Mesothelial cell of epicardium (in vitro differentiated cells): ENCODE results near the gene CCDC88B. TPM values are rescaled to one million over a fixed set of nuclear protein-coding genes. Genes with fewer than 3 reads are reported as not detected.
A peak's percentile ranks its signal among the peaks of the same experiment; 100 is the strongest.

Experiments
- DNase-seq, 2 experiments: peaks; one replicate each; pipeline ENCODE4 v3.0.0; 2021; ENCODE audit warnings: low spot score in 2 of 2; ENCODE audit not compliant: unreplicated experiment in 2 of 2
- H3K27ac Mint-ChIP-seq: 2 replicates; pipeline ENCODE4 v1.8.0; 2021; ENCODE audit warnings: mixed read lengths
- H3K27me3 Mint-ChIP-seq: 2 replicates; pipeline ENCODE4 v1.8.0; 2021; ENCODE audit warnings: low read depth, mixed read lengths
- H3K36me3 Mint-ChIP-seq: 2 replicates; pipeline ENCODE4 v1.8.0; 2021; ENCODE audit warnings: mixed read lengths
- H3K4me1 Mint-ChIP-seq: 2 replicates; pipeline ENCODE4 v1.8.0; 2021; ENCODE audit warnings: mixed read lengths
- H3K4me3 Mint-ChIP-seq: 2 replicates; pipeline ENCODE4 v1.8.0; 2021; ENCODE audit warnings: mild to moderate bottlenecking, moderate library complexity, mixed read lengths
- H3K9me3 Mint-ChIP-seq: 2 replicates; pipeline ENCODE4 v1.8.0; 2021; ENCODE audit warnings: mixed read lengths
- microRNA-seq: library from miRNA; unstranded; fragments of <30 nt; microRNA quantifications from one replicate; pipeline ENCODE4 v1.2.0, GENCODE V29; 2021; ENCODE audit warnings: inconsistent platforms, mixed read lengths
- total RNA-seq: library from RNA; stranded (reverse); gene quantifications from 3 replicates; pipeline ENCODE4 v1.2.1, GENCODE V29; 2021
- TF ChIP-seq, protein P1 (sequence below): fragments of 200-600 bp; sonication (generic); IDR thresholded peaks from one replicate; pipeline ENCODE4 v1.5.0; 2021; ENCODE audit warnings: antibody characterized with exemption; ENCODE audit not compliant: unreplicated experiment

Gene CCDC88B
- total RNA-seq, 1 donor from 2014 or later, result 11.5 TPM

GRCh38 chr11:64400102-64400501, 60.1 kb downstream of the CCDC88B start:
- DNase-seq, result no peak
- H3K4me3 Mint-ChIP-seq, result no peak overlapping the region
- peaks cover 4% of the 10 kb centered on the region for H3K36me3 Mint-ChIP-seq
- peaks cover 13% of the 10 kb centered on the region for H3K4me1 Mint-ChIP-seq
- peaks cover 15% of the 10 kb centered on the region for H3K9me3 Mint-ChIP-seq
- TF ChIP-seq, protein P1, sequence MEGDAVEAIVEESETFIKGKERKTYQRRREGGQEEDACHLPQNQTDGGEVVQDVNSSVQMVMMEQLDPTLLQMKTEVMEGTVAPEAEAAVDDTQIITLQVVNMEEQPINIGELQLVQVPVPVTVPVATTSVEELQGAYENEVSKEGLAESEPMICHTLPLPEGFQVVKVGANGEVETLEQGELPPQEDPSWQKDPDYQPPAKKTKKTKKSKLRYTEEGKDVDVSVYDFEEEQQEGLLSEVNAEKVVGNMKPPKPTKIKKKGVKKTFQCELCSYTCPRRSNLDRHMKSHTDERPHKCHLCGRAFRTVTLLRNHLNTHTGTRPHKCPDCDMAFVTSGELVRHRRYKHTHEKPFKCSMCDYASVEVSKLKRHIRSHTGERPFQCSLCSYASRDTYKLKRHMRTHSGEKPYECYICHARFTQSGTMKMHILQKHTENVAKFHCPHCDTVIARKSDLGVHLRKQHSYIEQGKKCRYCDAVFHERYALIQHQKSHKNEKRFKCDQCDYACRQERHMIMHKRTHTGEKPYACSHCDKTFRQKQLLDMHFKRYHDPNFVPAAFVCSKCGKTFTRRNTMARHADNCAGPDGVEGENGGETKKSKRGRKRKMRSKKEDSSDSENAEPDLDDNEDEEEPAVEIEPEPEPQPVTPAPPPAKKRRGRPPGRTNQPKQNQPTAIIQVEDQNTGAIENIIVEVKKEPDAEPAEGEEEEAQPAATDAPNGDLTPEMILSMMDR, result no peak
- H3K27ac Mint-ChIP-seq, result no peak overlapping the region
- H3K27me3 Mint-ChIP-seq, result no peaks in the 10 kb centered on the region

DNA sequence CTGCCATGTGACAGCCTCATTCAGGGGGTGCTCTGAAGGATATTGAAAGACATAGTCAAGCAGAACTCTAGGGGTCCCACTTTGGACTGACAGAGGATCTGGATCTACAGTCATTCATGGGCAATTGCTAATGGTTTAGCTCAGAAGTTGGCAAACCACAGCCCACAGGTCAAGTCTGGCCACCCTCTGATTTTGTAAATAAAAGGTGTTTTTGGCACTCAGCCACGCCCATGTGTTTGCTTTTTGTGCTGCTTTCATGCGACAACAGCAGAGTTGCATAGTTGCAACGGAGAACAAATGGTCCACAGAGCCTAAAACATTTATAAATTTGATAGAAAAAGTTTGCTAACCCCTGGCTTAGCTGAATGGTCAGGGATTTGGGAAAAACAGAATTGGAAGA, 60.7 kb downstream of the CCDC88B start:
- H3K27ac Mint-ChIP-seq, result no peak overlapping the region
- H3K4me1 Mint-ChIP-seq, result peaks cover 10% of the 10 kb centered on the region
- peaks cover 4% of the 10 kb centered on the region for H3K36me3 Mint-ChIP-seq
- TF ChIP-seq, protein P1, result no peak
- H3K9me3 Mint-ChIP-seq, result peaks cover 15% of the 10 kb centered on the region
- no peaks in the 10 kb centered on the region for H3K27me3 Mint-ChIP-seq
- no peak for DNase-seq
- H3K4me3 Mint-ChIP-seq, result no peak overlapping the region

DNA sequence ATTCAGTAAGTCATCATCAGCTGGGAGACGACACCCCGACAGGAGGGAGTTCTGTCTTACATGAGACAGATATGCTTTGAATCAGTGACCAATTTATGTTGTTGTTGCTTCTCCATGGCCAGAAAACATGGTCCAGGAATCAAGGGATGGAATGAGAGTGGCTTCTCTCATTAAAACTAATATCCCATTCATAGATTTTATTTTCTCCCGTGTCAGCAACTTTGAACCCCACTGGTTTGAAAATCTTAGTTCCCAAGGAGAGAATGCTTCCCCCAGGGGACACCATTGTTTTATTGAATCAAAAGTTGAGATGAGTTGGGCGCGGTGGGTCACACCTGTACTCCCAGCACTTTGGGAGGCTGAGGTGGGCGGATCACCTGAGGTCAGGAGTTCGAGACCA, 61.8 kb downstream of the CCDC88B start:
- no peak for DNase-seq
- Mint-ChIP-seq H3K9me3 (peaks cover 15% of the 10 kb centered on the region), H3K27ac (no peak overlapping the region), H3K27me3 (no peaks in the 10 kb centered on the region), H3K36me3 (peaks cover 4% of the 10 kb centered on the region), H3K4me1 (peaks cover 11% of the 10 kb centered on the region), H3K4me3 (no peak overlapping the region)
- TF ChIP-seq, protein P1, result no peak

GRCh38 chr11:64403106-64403505, 63.1 kb downstream of the CCDC88B start:
- no peak for DNase-seq
- TF ChIP-seq, protein P1, result no peak
- no peak overlapping the region for H3K27ac Mint-ChIP-seq
- H3K4me1 Mint-ChIP-seq, result peaks cover 23% of the 10 kb centered on the region
- no peak overlapping the region for H3K4me3 Mint-ChIP-seq
- no peaks in the 10 kb centered on the region for H3K27me3 Mint-ChIP-seq
- peaks cover 4% of the 10 kb centered on the region for H3K36me3 Mint-ChIP-seq
- H3K9me3 Mint-ChIP-seq, result peaks cover 15% of the 10 kb centered on the region

DNA sequence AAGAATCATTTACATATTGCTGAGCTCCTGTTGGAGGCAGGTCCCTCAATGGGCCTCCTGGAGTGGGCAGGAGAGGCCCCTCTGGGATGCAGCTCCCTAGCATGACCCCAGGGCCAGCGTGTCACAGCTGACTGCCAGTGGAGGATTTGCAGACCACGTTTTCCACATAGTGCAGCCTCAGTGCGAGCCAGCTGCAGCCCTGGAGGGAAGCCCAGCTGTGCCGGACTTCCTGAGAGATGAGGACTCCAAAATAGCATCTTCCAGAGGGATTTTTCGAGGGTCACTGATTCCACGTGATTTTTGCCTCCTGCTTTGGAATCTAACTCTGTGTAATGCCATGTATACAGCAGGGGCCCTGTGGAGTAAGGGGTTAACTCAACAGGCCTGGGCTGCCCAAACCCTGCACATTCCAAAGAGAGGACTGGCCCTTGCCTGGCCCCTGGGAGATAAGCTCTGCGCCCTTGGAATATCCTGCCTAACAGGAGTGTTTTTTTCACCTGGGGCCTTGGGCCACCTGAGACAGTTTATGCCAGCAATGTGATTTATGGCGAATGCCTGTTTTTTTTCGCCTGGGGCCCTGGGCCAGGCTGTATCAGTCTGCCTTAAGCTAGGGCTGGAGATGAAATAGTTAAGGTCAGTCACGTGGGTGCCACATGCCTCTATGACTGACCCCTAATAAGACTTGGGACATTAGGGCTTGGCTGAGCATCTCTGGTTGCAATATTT, 66.4 kb downstream of the CCDC88B start:
- Mint-ChIP-seq H3K27ac (peak overlapping the region; percentile 11), H3K4me1 (peaks cover 47% of the 10 kb centered on the region), H3K36me3 (peaks cover 4% of the 10 kb centered on the region), H3K4me3 (no peak overlapping the region), H3K9me3 (peaks cover 15% of the 10 kb centered on the region), H3K27me3 (no peaks in the 10 kb centered on the region)
- peak in 1 of 2 experiments; percentile 46 for DNase-seq
- TF ChIP-seq, protein P1, result no peak

Small RNAs within 50 kb of the gene (microRNA-seq; reads per million reads assigned to microRNA genes)
- gene MIR1237 (5.6 reads per million, percentile 22 among the genes with 10 or more reads in this experiment), gene MIR7155 (not detected)

Other genes with a start within 250 kb of the CCDC88B start
- 39.0 to 44.0 TPM (median 39.4 TPM) in 3 replicates for gene MACROD1, start 174.1 kb upstream of the CCDC88B start, total RNA-seq
- 127 to 133 TPM (median 131 TPM) in 3 replicates for gene STIP1, start 154.0 kb upstream of the CCDC88B start, total RNA-seq
- gene FERMT3, start 133.5 kb upstream of the CCDC88B start, total RNA-seq, result 4.8 to 8.4 TPM (median 5.9 TPM) in 3 replicates
- 38.9 to 41.1 TPM (median 40.9 TPM) in 3 replicates for gene TRPT1, start 114.0 kb upstream of the CCDC88B start, total RNA-seq
- 31.9 to 35.6 TPM (median 33.7 TPM) in 3 replicates for gene NUDT22, start 113.9 kb upstream of the CCDC88B start, total RNA-seq
- 43.6 to 49.4 TPM (median 45.0 TPM) in 3 replicates for gene DNAJC4, start 109.7 kb upstream of the CCDC88B start, total RNA-seq
- 83.2 to 90.1 TPM (median 85.8 TPM) in 3 replicates for gene VEGFB, start 105.6 kb upstream of the CCDC88B start, total RNA-seq
- 35.5 to 40.2 TPM (median 36.4 TPM) in 3 replicates for gene FKBP2, start 99.1 kb upstream of the CCDC88B start, total RNA-seq
- gene PPP1R14B, start 93.3 kb upstream of the CCDC88B start, total RNA-seq, result 119 to 131 TPM (median 124 TPM) in 3 replicates
- 34.9 to 35.7 TPM (median 35.7 TPM) in 3 replicates for gene PLCB3, start 88.7 kb upstream of the CCDC88B start, total RNA-seq
- gene BAD, start 55.5 kb upstream of the CCDC88B start, total RNA-seq, result 50.2 to 53.1 TPM (median 52.2 TPM) in 3 replicates
- gene GPR137, start 54.4 kb upstream of the CCDC88B start, total RNA-seq, result 43.8 to 45.1 TPM (median 44.6 TPM) in 3 replicates
- 0.22 to 0.58 TPM (median 0.27 TPM) in 3 replicates for gene KCNK4, start 48.9 kb upstream of the CCDC88B start, total RNA-seq
- gene CATSPERZ, start 39.8 kb upstream of the CCDC88B start, total RNA-seq, result 0.47 TPM in 1 of 3 replicates, not detected in the others
- gene ESRRA, start 34.7 kb upstream of the CCDC88B start, total RNA-seq, result 23.2 to 26.6 TPM (median 26.4 TPM) in 3 replicates
- 178 to 201 TPM (median 184 TPM) in 3 replicates for gene TRMT112, start 22.6 kb upstream of the CCDC88B start, total RNA-seq
- gene PRDX5, start 22.1 kb upstream of the CCDC88B start, total RNA-seq, result 134 to 139 TPM (median 139 TPM) in 3 replicates
- gene RPS6KA4, start 19.0 kb downstream of the CCDC88B start, total RNA-seq, result 27.6 to 30.1 TPM (median 30.1 TPM) in 3 replicates
- 0.09 to 0.13 TPM (median 0.09 TPM) in 3 replicates for gene SLC22A11, start 215.7 kb downstream of the CCDC88B start, total RNA-seq